Panc1 (cell line): ENCODE measurements around the gene SUCLG2. TPM values are rescaled to one million over a fixed set of nuclear protein-coding genes. Genes with fewer than 3 reads are reported as not detected.

Source experiments
- ATAC-seq: fragments of 200-7000 bp; cut with Tn5 transposase; 2 replicates; pipeline ENCODE4 v1.9.1; 2020; ENCODE audit warnings: mild to moderate bottlenecking, moderate library complexity
- BruUV-seq: library from RNA; stranded (reverse); fragments of 400-500 nt; replicated peaks from 2 replicates; lab custom pipeline; 2021; lab: Mats Ljungman, UMichigan
- CTCF ChIA-PET: fragments of 300-600 bp; sonication (Branson Sonifier 250); formaldehyde crosslinking; loops from one replicate; lab custom pipeline; 2022; ENCODE audit warnings: antibody characterized with exemption; lab: Charles Lee
- POLR2A ChIA-PET: fragments of 300-600 bp; sonication (Branson Sonifier 250); formaldehyde crosslinking; loops from one replicate; lab custom pipeline; 2022; ENCODE audit warnings: antibody characterized with exemption; lab: Charles Lee
- DNase-seq: peaks from one replicate; pipeline ENCODE4 v3.0.0-alpha.2; 2010; ENCODE audit warnings: low read depth, low spot score
- H3K27ac ChIP-seq: 2 replicates; pipeline ENCODE4 v1.5.1; 2011; ENCODE audit warnings: mild to moderate bottlenecking, low read length, inconsistent platforms
- H3K27me3 ChIP-seq: fragments of 200-500 bp; sonication (Bioruptor generic); 2 replicates; pipeline ENCODE4 v1.6.0; 2014; ENCODE audit warnings: low read length, inconsistent platforms; ENCODE audit not compliant: control insufficient read depth, insufficient read depth
- H3K36me3 ChIP-seq: fragments of 200-500 bp; sonication (Bioruptor generic); 2 replicates; pipeline ENCODE4 v1.5.1; 2014; ENCODE audit warnings: inconsistent platforms, mild to moderate bottlenecking, low read length, moderate library complexity; ENCODE audit not compliant: control insufficient read depth, insufficient read depth
- H3K4me1 ChIP-seq: 2 replicates; pipeline ENCODE4 v1.5.1; 2011; ENCODE audit warnings: inconsistent platforms, mild to moderate bottlenecking, low read length, moderate library complexity; ENCODE audit not compliant: control insufficient read depth, insufficient read depth
- H3K4me3 ChIP-seq, 2 experiments: 2 replicates each; pipeline ENCODE4 v1.5.1; 2011 to 2012; ENCODE audit warnings: low read depth in 2 of 2, low read length in 2 of 2, mild to moderate bottlenecking in 2 of 2, inconsistent platforms in 1 of 2, moderate library complexity in 1 of 2
- H3K9me3 ChIP-seq: fragments of 200-500 bp; sonication (Bioruptor generic); 2 replicates; pipeline ENCODE4 v1.5.1; 2014; ENCODE audit warnings: low read depth, mild to moderate bottlenecking, inconsistent platforms, low read length, moderate library complexity; ENCODE audit not compliant: control insufficient read depth, insufficient read depth
- POLR2AphosphoS5 ChIP-seq: IDR thresholded peaks from 2 replicates; pipeline ENCODE4 v1.6.1; 2012; ENCODE audit warnings: mild to moderate bottlenecking, low read depth, low read length, moderate library complexity
- SIN3A ChIP-seq: IDR thresholded peaks from 2 replicates; pipeline ENCODE4 v1.6.1; 2012; ENCODE audit warnings: low read depth, mild to moderate bottlenecking, low read length, moderate library complexity, borderline replicate concordance; ENCODE audit not compliant: insufficient read depth
- TCF7L2 ChIP-seq: IDR thresholded peaks from 2 replicates; pipeline ENCODE4 v1.6.1; 2011; ENCODE audit warnings: mild to moderate bottlenecking, low read depth, low read length, inconsistent platforms
- in situ Hi-C: cut with HindIII; loops from 2 replicates; pipeline ENCODE4 v1.10.0; 2016; ENCODE audit warnings: low sequenced_read_pairs, low pct_unique_long_range_greater_than_20kb
- intact Hi-C: fragments of 100-400 bp; cut with micrococcal nuclease; formaldehyde crosslinking; loops from one replicate; pipeline ENCODE4 v1.10.0; 2022; ENCODE audit not compliant: unreplicated experiment
- total RNA-seq: library from RNA; stranded (reverse); gene quantifications from one replicate; pipeline ENCODE4 v1.2.1, GENCODE V29; 2021; ENCODE audit not compliant: unreplicated experiment
- TF ChIP-seq, protein P1 (sequence below): fragments of 450-650 bp; IDR thresholded peaks from 2 replicates; pipeline ENCODE4 v1.5.1; 2017; ENCODE audit warnings: mild to moderate bottlenecking
- TF ChIP-seq, protein P2 (sequence below), 2 experiments: IDR thresholded peaks; 2 replicates each; pipeline ENCODE4 v1.6.1; 2011 to 2012; ENCODE audit warnings: low read depth in 2 of 2, control low read depth in 1 of 2, low read length in 1 of 2, mild to moderate bottlenecking in 1 of 2, moderate library complexity in 1 of 2; ENCODE audit not compliant: insufficient read depth in 1 of 2

SUCLG2 gene
- total RNA-seq, 1 experiment from 2014 or later: 28.3 TPM

DNA sequence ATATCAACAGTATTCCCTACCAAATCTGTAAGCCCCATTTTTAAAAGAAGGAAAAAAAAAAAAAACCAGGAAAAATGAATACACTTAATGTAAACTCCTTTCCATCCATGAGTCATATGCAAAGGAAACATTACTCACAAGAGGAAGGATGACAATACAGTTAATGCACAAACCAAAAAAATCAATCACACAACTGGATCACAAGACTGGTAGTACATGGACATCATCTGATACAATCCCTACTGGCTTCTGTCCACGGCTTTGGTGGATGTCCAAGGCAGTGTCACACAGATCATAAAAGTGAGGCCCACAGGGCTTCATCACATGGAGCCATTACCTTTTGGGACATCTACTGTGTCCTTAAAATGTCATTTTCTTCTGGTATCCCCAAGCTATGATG, 44.0 kb downstream of the SUCLG2 start:
- peak; percentile 48 for DNase-seq
- in situ Hi-C loops (no loop called here), intact Hi-C loops (no loop called here)
- no peaks in the 10 kb centered on the region for H3K27me3 ChIP-seq
- TF ChIP-seq, protein P1, sequence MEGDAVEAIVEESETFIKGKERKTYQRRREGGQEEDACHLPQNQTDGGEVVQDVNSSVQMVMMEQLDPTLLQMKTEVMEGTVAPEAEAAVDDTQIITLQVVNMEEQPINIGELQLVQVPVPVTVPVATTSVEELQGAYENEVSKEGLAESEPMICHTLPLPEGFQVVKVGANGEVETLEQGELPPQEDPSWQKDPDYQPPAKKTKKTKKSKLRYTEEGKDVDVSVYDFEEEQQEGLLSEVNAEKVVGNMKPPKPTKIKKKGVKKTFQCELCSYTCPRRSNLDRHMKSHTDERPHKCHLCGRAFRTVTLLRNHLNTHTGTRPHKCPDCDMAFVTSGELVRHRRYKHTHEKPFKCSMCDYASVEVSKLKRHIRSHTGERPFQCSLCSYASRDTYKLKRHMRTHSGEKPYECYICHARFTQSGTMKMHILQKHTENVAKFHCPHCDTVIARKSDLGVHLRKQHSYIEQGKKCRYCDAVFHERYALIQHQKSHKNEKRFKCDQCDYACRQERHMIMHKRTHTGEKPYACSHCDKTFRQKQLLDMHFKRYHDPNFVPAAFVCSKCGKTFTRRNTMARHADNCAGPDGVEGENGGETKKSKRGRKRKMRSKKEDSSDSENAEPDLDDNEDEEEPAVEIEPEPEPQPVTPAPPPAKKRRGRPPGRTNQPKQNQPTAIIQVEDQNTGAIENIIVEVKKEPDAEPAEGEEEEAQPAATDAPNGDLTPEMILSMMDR: no peak
- TF ChIP-seq, protein P2, sequence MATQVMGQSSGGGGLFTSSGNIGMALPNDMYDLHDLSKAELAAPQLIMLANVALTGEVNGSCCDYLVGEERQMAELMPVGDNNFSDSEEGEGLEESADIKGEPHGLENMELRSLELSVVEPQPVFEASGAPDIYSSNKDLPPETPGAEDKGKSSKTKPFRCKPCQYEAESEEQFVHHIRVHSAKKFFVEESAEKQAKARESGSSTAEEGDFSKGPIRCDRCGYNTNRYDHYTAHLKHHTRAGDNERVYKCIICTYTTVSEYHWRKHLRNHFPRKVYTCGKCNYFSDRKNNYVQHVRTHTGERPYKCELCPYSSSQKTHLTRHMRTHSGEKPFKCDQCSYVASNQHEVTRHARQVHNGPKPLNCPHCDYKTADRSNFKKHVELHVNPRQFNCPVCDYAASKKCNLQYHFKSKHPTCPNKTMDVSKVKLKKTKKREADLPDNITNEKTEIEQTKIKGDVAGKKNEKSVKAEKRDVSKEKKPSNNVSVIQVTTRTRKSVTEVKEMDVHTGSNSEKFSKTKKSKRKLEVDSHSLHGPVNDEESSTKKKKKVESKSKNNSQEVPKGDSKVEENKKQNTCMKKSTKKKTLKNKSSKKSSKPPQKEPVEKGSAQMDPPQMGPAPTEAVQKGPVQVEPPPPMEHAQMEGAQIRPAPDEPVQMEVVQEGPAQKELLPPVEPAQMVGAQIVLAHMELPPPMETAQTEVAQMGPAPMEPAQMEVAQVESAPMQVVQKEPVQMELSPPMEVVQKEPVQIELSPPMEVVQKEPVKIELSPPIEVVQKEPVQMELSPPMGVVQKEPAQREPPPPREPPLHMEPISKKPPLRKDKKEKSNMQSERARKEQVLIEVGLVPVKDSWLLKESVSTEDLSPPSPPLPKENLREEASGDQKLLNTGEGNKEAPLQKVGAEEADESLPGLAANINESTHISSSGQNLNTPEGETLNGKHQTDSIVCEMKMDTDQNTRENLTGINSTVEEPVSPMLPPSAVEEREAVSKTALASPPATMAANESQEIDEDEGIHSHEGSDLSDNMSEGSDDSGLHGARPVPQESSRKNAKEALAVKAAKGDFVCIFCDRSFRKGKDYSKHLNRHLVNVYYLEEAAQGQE (IDR thresholded peaks at IDR 0.05; ENCODE audit: insufficient read depth in 1 of 2, low read depth in 2 of 2, low read length in 1 of 2): no peak
- TF ChIP-seq POLR2AphosphoS5: no peak
- TF ChIP-seq SIN3A: no peak
- TF ChIP-seq TCF7L2: no peak
- no peak for ATAC-seq
- ChIA-PET POLR2A (no interaction called here), CTCF (interaction anchor here (0.6 kb wide), 1 partner anchor 61 kb away, joined by 4 read pairs; no protein-coding TSS in a partner anchor)
- H3K4me1 ChIP-seq: no peaks in the 10 kb centered on the region
- H3K4me3 ChIP-seq: no peak overlapping the region
- no TSS peak for BruUV-seq
- no peaks in the 10 kb centered on the region; the same call in 1 of the 2 replicates for H3K9me3 ChIP-seq
- no peak overlapping the region for H3K27ac ChIP-seq
- peaks cover 6% of the 10 kb centered on the region; the same call in 1 of the 2 replicates for H3K36me3 ChIP-seq

DNA sequence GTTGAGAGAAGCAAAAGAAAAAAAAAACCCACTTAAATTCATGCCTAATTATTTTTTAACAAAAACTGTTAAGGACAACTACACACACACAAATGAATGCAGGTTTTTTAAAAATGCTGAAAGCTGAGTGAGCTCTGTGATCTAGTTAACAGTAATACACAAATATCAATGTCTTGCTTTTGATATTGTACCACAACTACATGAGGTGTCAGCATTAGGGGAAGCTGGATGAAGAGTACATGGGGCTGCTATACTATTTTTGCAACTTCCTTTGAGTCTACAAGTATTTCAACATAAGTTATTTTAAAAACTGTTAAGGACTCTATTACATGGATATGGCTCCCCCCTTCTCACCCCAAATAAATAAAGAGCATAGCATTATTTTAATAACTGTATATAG, 44.7 kb downstream of the SUCLG2 start:
- BruUV-seq: no TSS peak
- in situ Hi-C loops: no loop called here

More for the DNA sequence above, 44.7 kb downstream of the SUCLG2 start:
- DNase-seq (no peak), ATAC-seq (no peak)
- intact Hi-C loops: no loop called here
- CTCF ChIA-PET: no interaction called here
- Histone ChIP-seq H3K4me1 (no peaks in the 10 kb centered on the region), H3K36me3 (peaks cover 6% of the 10 kb centered on the region; the same call in 1 of the 2 replicates), H3K27ac (no peak overlapping the region), H3K27me3 (no peaks in the 10 kb centered on the region), H3K9me3 (no peaks in the 10 kb centered on the region; the same call in 1 of the 2 replicates), H3K4me3 (no peak overlapping the region)
- TF ChIP-seq SIN3A (no peak), POLR2AphosphoS5 (no peak), TCF7L2 (no peak)
- TF ChIP-seq, protein P1: no peak
- TF ChIP-seq, protein P2 (IDR thresholded peaks at IDR 0.05; ENCODE audit: insufficient read depth in 1 of 2, low read depth in 2 of 2, low read length in 1 of 2): no peak
- POLR2A ChIA-PET: no interaction called here
